ENCODE measurements around the gene FUT2.
"Not testable (repeated sequence)": the region's sequence is repeated elsewhere in the genome, so short reads cannot be mapped to it uniquely, and the experiment has no call there.

The FUT2 gene

GRCh38 chr19:48671446-48671995 lies 24.2 kb upstream of the FUT2 start:
- no peak for DNase-seq

- no peak for DNase-seq
These were observed 22.8 kb upstream of the FUT2 start, which contains the start of gene NTN5 for GRCh38 chr19:48672994-48673393. Gene NTN5, minus strand, starts transcription at chr19:48673017. Its CDS starts 2,031 bp downstream, at chr19:48670986.

GRCh38 chr19:48673436-48674100 lies 22.2 kb upstream of the FUT2 start:
- DNase-seq = no peak

GRCh38 chr19:48674216-48674809 lies 21.5 kb upstream of the FUT2 start:
- no peak for DNase-seq

- peak; percentile 70 for DNase-seq
These were observed 20.6 kb upstream of the FUT2 start for GRCh38 chr19:48674921-48675824.

- DNase-seq = no peak
These were observed 19.3 kb upstream of the FUT2 start for GRCh38 chr19:48676487-48676886.

GRCh38 chr19:48676887-48677286 lies 18.9 kb upstream of the FUT2 start:
- DNase-seq = no peak

GRCh38 chr19:48678201-48678600 lies 17.6 kb upstream of the FUT2 start:
- no peak for DNase-seq

GRCh38 chr19:48680006-48680405 lies 15.8 kb upstream of the FUT2 start:
- not testable (repeated sequence) for DNase-seq

- no peak for DNase-seq
These were observed 15.2 kb upstream of the FUT2 start for GRCh38 chr19:48680436-48681126.

GRCh38 chr19:48681127-48681470 lies 14.7 kb upstream of the FUT2 start:
- DNase-seq = no peak

- DNase-seq = no peak
These were observed 12.4 kb upstream of the FUT2 start for GRCh38 chr19:48683349-48683748.

- no peak for DNase-seq
These were observed 10.2 kb upstream of the FUT2 start for GRCh38 chr19:48685583-48685982.

GRCh38 chr19:48686088-48686487 lies 9.7 kb upstream of the FUT2 start:
- DNase-seq = peak; percentile 9

GRCh38 chr19:48686637-48687036 lies 9.1 kb upstream of the FUT2 start:
- DNase-seq = not testable (repeated sequence)

- no peak for DNase-seq
These were observed 8.0 kb upstream of the FUT2 start for GRCh38 chr19:48687776-48688175.

- DNase-seq = no peak
These were observed 6.3 kb upstream of the FUT2 start for GRCh38 chr19:48689449-48689848.

- DNase-seq = not testable (repeated sequence)
These were observed 2.1 kb upstream of the FUT2 start for GRCh38 chr19:48693629-48694028.

- no peak for DNase-seq
These were observed 711 bp downstream of the FUT2 start for GRCh38 chr19:48696353-48697010.

- no peak for DNase-seq
These were observed 2.3 kb downstream of the FUT2 start for GRCh38 chr19:48698046-48698445.

GRCh38 chr19:48702701-48703100 lies 6.9 kb downstream of the FUT2 start:
- no peak for DNase-seq

- DNase-seq = no peak
These were observed 7.5 kb downstream of the FUT2 start for GRCh38 chr19:48703316-48703715.

Measured in NCI-H345 (cell line).